ENCODE data around the gene SOX13.

DNA sequence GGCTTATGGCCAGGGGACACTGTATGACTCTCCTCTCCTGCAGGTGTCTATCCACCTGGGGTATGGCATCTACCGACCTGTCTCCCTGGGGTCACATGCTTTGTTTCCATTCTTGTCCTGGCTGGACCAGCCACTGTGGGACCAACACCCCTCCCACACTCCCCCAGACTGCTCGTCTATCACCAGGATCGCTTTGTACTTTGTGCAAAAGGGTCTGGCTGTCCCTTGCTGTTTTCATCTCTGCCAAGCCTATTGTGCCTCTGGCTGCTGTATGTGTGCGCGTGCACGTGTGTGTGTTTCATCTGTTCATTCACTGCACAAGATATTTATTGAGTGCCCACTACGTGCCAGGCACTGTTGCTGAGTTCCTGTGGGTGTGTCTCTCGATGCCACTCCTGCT is 53.5 kb downstream of the SOX13 start:
- TF ChIP-seq, protein P1, sequence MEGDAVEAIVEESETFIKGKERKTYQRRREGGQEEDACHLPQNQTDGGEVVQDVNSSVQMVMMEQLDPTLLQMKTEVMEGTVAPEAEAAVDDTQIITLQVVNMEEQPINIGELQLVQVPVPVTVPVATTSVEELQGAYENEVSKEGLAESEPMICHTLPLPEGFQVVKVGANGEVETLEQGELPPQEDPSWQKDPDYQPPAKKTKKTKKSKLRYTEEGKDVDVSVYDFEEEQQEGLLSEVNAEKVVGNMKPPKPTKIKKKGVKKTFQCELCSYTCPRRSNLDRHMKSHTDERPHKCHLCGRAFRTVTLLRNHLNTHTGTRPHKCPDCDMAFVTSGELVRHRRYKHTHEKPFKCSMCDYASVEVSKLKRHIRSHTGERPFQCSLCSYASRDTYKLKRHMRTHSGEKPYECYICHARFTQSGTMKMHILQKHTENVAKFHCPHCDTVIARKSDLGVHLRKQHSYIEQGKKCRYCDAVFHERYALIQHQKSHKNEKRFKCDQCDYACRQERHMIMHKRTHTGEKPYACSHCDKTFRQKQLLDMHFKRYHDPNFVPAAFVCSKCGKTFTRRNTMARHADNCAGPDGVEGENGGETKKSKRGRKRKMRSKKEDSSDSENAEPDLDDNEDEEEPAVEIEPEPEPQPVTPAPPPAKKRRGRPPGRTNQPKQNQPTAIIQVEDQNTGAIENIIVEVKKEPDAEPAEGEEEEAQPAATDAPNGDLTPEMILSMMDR (IDR thresholded peaks at IDR 0.05), result no peak
- TF ChIP-seq POLR2A (IDR thresholded peaks at IDR 0.05; ENCODE audit: low read depth) (no peak), EP300 (IDR thresholded peaks at IDR 0.05) (no peak), POLR2AphosphoS5 (IDR thresholded peaks at IDR 0.05) (no peak)

All from esophagus muscularis mucosa (tissue), 4 donors.